Esophagus muscularis mucosa (tissue), 3 donors: ENCODE data around the gene ZFYVE28.

ENCODE experiments used
- POLR2A ChIP-seq: fragments of 450-650 bp; IDR thresholded peaks from one replicate; pipeline ENCODE4 v1.6.1; 2017; ENCODE audit warnings: antibody characterized with exemption, moderate library complexity, mild to moderate bottlenecking, low read depth
- POLR2AphosphoS5 ChIP-seq, 2 donors: sonication (generic); formaldehyde crosslinking; IDR thresholded peaks; one replicate each; pipeline ENCODE4 v1.6.1; 2017; ENCODE audit warnings: antibody characterized with exemption in 2 of 2
- TF ChIP-seq, protein P1 (sequence below), 3 experiments: fragments of 200-600 bp in 2 of 3; fragments of 450-650 bp in 1 of 3; sonication (generic) in 2 of 3; IDR thresholded peaks; one replicate each; pipeline ENCODE4 v1.5.1; 2017 to 2019; ENCODE audit warnings: antibody characterized with exemption in 3 of 3, mild to moderate bottlenecking in 2 of 3, moderate library complexity in 1 of 3

DNA sequence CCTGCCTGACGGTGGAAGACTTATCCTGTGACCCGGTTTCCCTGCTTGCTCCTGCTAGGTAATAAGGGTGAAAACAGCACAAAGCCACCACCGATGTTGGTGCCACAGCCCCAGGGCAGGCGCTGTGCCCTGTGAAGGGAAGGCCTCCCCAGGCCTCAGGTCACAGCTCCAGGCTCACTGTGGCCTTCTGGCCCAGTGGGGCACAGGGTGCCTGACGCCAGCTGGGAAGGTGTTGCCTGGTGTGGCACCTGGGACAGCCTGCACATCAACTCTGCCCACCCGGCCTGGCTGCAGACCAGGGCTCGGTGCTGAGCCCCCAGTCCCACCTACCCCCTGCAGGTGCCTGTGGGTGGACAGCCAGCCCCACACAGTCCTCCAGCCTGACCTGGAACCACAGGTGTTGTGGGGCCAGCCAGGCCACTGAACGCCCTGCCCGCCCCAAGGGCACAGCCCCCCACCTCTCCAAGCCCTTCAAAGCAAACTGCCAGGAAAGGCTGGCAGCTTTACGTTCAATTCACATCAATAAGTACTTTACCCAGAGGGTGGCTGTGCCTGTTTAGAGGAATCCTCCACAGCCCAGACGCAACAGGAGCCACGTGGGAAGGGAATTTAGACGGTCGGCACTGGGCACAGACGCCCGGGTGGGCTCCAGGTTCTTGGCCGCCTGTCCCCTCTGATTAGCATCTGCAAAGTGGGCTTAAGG, 54.3 kb downstream of the ZFYVE28 start:
- TF ChIP-seq POLR2A (no peak), POLR2AphosphoS5 (IDR thresholded peaks at IDR 0.05) (no peak)
- TF ChIP-seq, protein P1, sequence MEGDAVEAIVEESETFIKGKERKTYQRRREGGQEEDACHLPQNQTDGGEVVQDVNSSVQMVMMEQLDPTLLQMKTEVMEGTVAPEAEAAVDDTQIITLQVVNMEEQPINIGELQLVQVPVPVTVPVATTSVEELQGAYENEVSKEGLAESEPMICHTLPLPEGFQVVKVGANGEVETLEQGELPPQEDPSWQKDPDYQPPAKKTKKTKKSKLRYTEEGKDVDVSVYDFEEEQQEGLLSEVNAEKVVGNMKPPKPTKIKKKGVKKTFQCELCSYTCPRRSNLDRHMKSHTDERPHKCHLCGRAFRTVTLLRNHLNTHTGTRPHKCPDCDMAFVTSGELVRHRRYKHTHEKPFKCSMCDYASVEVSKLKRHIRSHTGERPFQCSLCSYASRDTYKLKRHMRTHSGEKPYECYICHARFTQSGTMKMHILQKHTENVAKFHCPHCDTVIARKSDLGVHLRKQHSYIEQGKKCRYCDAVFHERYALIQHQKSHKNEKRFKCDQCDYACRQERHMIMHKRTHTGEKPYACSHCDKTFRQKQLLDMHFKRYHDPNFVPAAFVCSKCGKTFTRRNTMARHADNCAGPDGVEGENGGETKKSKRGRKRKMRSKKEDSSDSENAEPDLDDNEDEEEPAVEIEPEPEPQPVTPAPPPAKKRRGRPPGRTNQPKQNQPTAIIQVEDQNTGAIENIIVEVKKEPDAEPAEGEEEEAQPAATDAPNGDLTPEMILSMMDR (IDR thresholded peaks at IDR 0.05): no peak
